ENCODE data around the gene KRTAP19-1. TPM values are rescaled to one million over a fixed set of nuclear protein-coding genes. Genes with fewer than 3 reads are reported as not detected.
A peak's percentile ranks its signal among the peaks of the same experiment; 100 is the strongest.
"Not testable (repeated sequence)": the region's sequence is repeated elsewhere in the genome, so short reads cannot be mapped to it uniquely, and the experiment has no call there.

Gene KRTAP19-1
- not detected for polyA plus RNA-seq (ENCODE audit: insufficient read length in 4 of 4)

- DNase-seq (ENCODE audit: low read depth in 4 of 4, low spot score in 3 of 4): no peak
These were observed at the start of gene KRTAP19-1 for GRCh38 chr21:30480145-30480544. Gene KRTAP19-1, minus strand, starts transcription at chr21:30480367. Its CDS starts 50 bp downstream, at chr21:30480317.

GRCh38 chr21:30518876-30519275, 38.7 kb upstream of the KRTAP19-1 start:
- no peak for DNase-seq (ENCODE audit: low read depth in 4 of 4, low spot score in 3 of 4)

- no peak for DNase-seq (ENCODE audit: low read depth in 4 of 4, low spot score in 3 of 4)
These were observed 35.5 kb upstream of the KRTAP19-1 start for GRCh38 chr21:30515681-30516080.

GRCh38 chr21:30505621-30506205, 25.5 kb upstream of the KRTAP19-1 start:
- not testable (repeated sequence) for DNase-seq (ENCODE audit: low read depth in 4 of 4, low spot score in 3 of 4)

- no peak for DNase-seq (ENCODE audit: low read depth in 4 of 4, low spot score in 3 of 4)
These were observed 21.9 kb upstream of the KRTAP19-1 start, which contains the start of gene KRTAP19-5 for GRCh38 chr21:30502041-30502440. Gene KRTAP19-5, minus strand, starts transcription at chr21:30502141. Its CDS starts 51 bp downstream, at chr21:30502090.

- no peak for DNase-seq (ENCODE audit: low read depth in 4 of 4, low spot score in 3 of 4)
These were observed 16.9 kb upstream of the KRTAP19-1 start, which contains the start of gene KRTAP19-4 for GRCh38 chr21:30497065-30497464. Gene KRTAP19-4, minus strand, starts transcription at chr21:30497165. Its CDS starts 55 bp downstream, at chr21:30497110.

- no peak for DNase-seq (ENCODE audit: low read depth in 4 of 4, low spot score in 3 of 4)
These were observed 11.8 kb upstream of the KRTAP19-1 start, which contains the start of gene KRTAP19-3 for GRCh38 chr21:30491963-30492428. Gene KRTAP19-3, minus strand, starts transcription at chr21:30492013. Its CDS starts 56 bp downstream, at chr21:30491957.

GRCh38 chr21:30487336-30487735, 7.2 kb upstream of the KRTAP19-1 start, which contains the start of gene KRTAP19-2:
Gene KRTAP19-2, minus strand, starts transcription at chr21:30487436. Its CDS starts 88 bp downstream, at chr21:30487348.
- DNase-seq (ENCODE audit: low read depth in 4 of 4, low spot score in 3 of 4): no peak

- no peak for DNase-seq (ENCODE audit: low read depth in 4 of 4, low spot score in 3 of 4)
These were observed 6.0 kb upstream of the KRTAP19-1 start for GRCh38 chr21:30486180-30486579.

- DNase-seq (ENCODE audit: low read depth in 4 of 4, low spot score in 3 of 4): no peak
These were observed 2.0 kb upstream of the KRTAP19-1 start for GRCh38 chr21:30482130-30482529.

GRCh38 chr21:30479259-30479658, 908 bp downstream of the KRTAP19-1 start:
- no peak for DNase-seq (ENCODE audit: low read depth in 4 of 4, low spot score in 3 of 4)

- DNase-seq (ENCODE audit: low read depth in 4 of 4, low spot score in 3 of 4): no peak
These were observed 2.2 kb downstream of the KRTAP19-1 start for GRCh38 chr21:30478004-30478403.

- DNase-seq (ENCODE audit: low read depth in 4 of 4, low spot score in 3 of 4): peak in 2 of 4 donors; percentile 18 to 30
These were observed 11.1 kb downstream of the KRTAP19-1 start for GRCh38 chr21:30468900-30469714.

- no peak for DNase-seq (ENCODE audit: low read depth in 4 of 4, low spot score in 3 of 4)
These were observed 16.5 kb downstream of the KRTAP19-1 start for GRCh38 chr21:30463713-30464112.

- no peak for DNase-seq (ENCODE audit: low read depth in 4 of 4, low spot score in 3 of 4)
These were observed 31.7 kb downstream of the KRTAP19-1 start for GRCh38 chr21:30448514-30448913.

GRCh38 chr21:30447056-30447455, 33.1 kb downstream of the KRTAP19-1 start:
- DNase-seq (ENCODE audit: low read depth in 4 of 4, low spot score in 3 of 4): peak in 1 of 4 donors; percentile 8

GRCh38 chr21:30444204-30444603, 36.0 kb downstream of the KRTAP19-1 start:
- DNase-seq (ENCODE audit: low read depth in 4 of 4, low spot score in 3 of 4): no peak

- DNase-seq (ENCODE audit: low read depth in 4 of 4, low spot score in 3 of 4): no peak
These were observed 36.9 kb downstream of the KRTAP19-1 start for GRCh38 chr21:30443226-30443625.

- DNase-seq (ENCODE audit: low read depth in 4 of 4, low spot score in 3 of 4): no peak
These were observed 40.2 kb downstream of the KRTAP19-1 start, which contains the start of gene KRTAP15-1 for GRCh38 chr21:30439975-30440374. Gene KRTAP15-1, plus strand, starts transcription at chr21:30440275. Its CDS starts 53 bp downstream, at chr21:30440328.

- DNase-seq (ENCODE audit: low read depth in 4 of 4, low spot score in 3 of 4): no peak
These were observed 43.1 kb downstream of the KRTAP19-1 start for GRCh38 chr21:30437010-30437565.

Measured in right renal pelvis (tissue), 4 donors.